GM23338 (cell line): ENCODE data around the gene ARMCX5.

Experiments
- CREB1 ChIP-seq: fragments of 250-450 bp; sonication (Bioruptor Pico); IDR thresholded peaks from 2 replicates; pipeline ENCODE4 v1.5.0; 2020; ENCODE audit warnings: low read depth, mild to moderate bottlenecking, moderate library complexity
- CTCF ChIP-seq, 2 experiments: fragments of 200-600 bp in 1 of 2; sonication (generic) in 1 of 2; conservative IDR thresholded peaks; 2 replicates each; pipeline versions ENCODE4 v1.5.1 to v1.6.1; 2016 to 2017; ENCODE audit warnings: antibody characterized with exemption in 2 of 2, low read depth in 2 of 2, mild to moderate bottlenecking in 2 of 2, moderate library complexity in 1 of 2
- ETS1 ChIP-seq: IDR thresholded peaks from 2 replicates; pipeline ENCODE4 v1.6.1; 2016; ENCODE audit warnings: antibody characterized with exemption
- EZH2 ChIP-seq: fragments of 200-600 bp; sonication (generic); IDR thresholded peaks from one replicate; pipeline ENCODE4 v1.8.0; 2017; ENCODE audit warnings: antibody characterized with exemption, mild to moderate bottlenecking, low read depth; ENCODE audit not compliant: unreplicated experiment
- EZH2phosphoT487 ChIP-seq: fragments of 200-600 bp; sonication (generic); IDR thresholded peaks from one replicate; pipeline ENCODE4 v1.8.1; 2018; ENCODE audit warnings: antibody characterized with exemption; ENCODE audit not compliant: unreplicated experiment
- POLR2AphosphoS5 ChIP-seq: IDR thresholded peaks from 2 replicates; pipeline ENCODE4 v1.6.1; 2016; ENCODE audit warnings: antibody characterized with exemption, low read depth
- TF ChIP-seq, protein P1 (sequence below): IDR thresholded peaks from one replicate; pipeline ENCODE4 v1.6.1; 2018; ENCODE audit warnings: antibody characterized with exemption; ENCODE audit not compliant: unreplicated experiment

- TF ChIP-seq CTCF (conservative IDR thresholded peaks at IDR 0.05; ENCODE audit: low read depth in 2 of 2) (no peak), EZH2phosphoT487 (no peak), POLR2AphosphoS5 (no peak), CREB1 (CRISPR knock-in tag) (no peak), EZH2 (no peak), ETS1 (no peak)
- TF ChIP-seq, protein P1, sequence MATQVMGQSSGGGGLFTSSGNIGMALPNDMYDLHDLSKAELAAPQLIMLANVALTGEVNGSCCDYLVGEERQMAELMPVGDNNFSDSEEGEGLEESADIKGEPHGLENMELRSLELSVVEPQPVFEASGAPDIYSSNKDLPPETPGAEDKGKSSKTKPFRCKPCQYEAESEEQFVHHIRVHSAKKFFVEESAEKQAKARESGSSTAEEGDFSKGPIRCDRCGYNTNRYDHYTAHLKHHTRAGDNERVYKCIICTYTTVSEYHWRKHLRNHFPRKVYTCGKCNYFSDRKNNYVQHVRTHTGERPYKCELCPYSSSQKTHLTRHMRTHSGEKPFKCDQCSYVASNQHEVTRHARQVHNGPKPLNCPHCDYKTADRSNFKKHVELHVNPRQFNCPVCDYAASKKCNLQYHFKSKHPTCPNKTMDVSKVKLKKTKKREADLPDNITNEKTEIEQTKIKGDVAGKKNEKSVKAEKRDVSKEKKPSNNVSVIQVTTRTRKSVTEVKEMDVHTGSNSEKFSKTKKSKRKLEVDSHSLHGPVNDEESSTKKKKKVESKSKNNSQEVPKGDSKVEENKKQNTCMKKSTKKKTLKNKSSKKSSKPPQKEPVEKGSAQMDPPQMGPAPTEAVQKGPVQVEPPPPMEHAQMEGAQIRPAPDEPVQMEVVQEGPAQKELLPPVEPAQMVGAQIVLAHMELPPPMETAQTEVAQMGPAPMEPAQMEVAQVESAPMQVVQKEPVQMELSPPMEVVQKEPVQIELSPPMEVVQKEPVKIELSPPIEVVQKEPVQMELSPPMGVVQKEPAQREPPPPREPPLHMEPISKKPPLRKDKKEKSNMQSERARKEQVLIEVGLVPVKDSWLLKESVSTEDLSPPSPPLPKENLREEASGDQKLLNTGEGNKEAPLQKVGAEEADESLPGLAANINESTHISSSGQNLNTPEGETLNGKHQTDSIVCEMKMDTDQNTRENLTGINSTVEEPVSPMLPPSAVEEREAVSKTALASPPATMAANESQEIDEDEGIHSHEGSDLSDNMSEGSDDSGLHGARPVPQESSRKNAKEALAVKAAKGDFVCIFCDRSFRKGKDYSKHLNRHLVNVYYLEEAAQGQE = no peak
Measured at GRCh38 chrX:102650903-102651241, 51.6 kb downstream of the ARMCX5 start.
